Measurements from ENCODE around the gene PFDN6. TPM values are rescaled to one million over a fixed set of nuclear protein-coding genes. Genes with fewer than 3 reads are reported as not detected.

PFDN6 gene
- total RNA-seq, 1 experiment from 2014 or later: 54.7 TPM

GRCh38 chr6:33314515-33314942 lies 25.1 kb downstream of the PFDN6 start:
- Mint-ChIP-seq H3K9me3 (ENCODE audit: unreplicated experiment) (no peaks in the 10 kb centered on the region), H3K27ac (ENCODE audit: low read depth, unreplicated experiment) (peak overlapping the region; percentile 99), H3K36me3 (ENCODE audit: insufficient read depth, unreplicated experiment) (peaks cover 81% of the 10 kb centered on the region), H3K4me1 (ENCODE audit: insufficient read depth, unreplicated experiment) (peaks cover 43% of the 10 kb centered on the region), H3K4me3 (ENCODE audit: unreplicated experiment) (peak overlapping the region; percentile 96), H3K27me3 (ENCODE audit: insufficient read depth, unreplicated experiment) (no peaks in the 10 kb centered on the region)
- intact Hi-C loops (cut with micrococcal nuclease): no loop called here
- DNase-seq (ENCODE audit: unreplicated experiment): peak; percentile 83
- CTCF ChIA-PET: interaction anchor here (0.7 to 1.5 kb wide), 2 partner anchors 49 to 76 kb away, joined by 4 to 5 read pairs; no protein-coding TSS in a partner anchor
- TF ChIP-seq CTCF (IDR thresholded peaks at IDR 0.05; ENCODE audit: unreplicated experiment): no peak
- POLR2A ChIA-PET: no interaction called here
- BruUV-seq (replicated peaks): no TSS peak

GRCh38 chr6:33314943-33315792 lies 25.8 kb downstream of the PFDN6 start:
- H3K4me3 Mint-ChIP-seq (ENCODE audit: unreplicated experiment): peak overlapping the region; percentile 96
- H3K27ac Mint-ChIP-seq (ENCODE audit: low read depth, unreplicated experiment): peak overlapping the region; percentile 99
- peaks cover 50% of the 10 kb centered on the region for H3K4me1 Mint-ChIP-seq (ENCODE audit: insufficient read depth, unreplicated experiment)
- TF ChIP-seq CTCF (IDR thresholded peaks at IDR 0.05; ENCODE audit: unreplicated experiment): no peak
- peaks cover 81% of the 10 kb centered on the region for H3K36me3 Mint-ChIP-seq (ENCODE audit: insufficient read depth, unreplicated experiment)
- peak; percentile 16 for DNase-seq (ENCODE audit: unreplicated experiment)
- no TSS peak for BruUV-seq (replicated peaks)
- intact Hi-C loops (cut with micrococcal nuclease): no loop called here
- no peaks in the 10 kb centered on the region for H3K27me3 Mint-ChIP-seq (ENCODE audit: insufficient read depth, unreplicated experiment)
- no peaks in the 10 kb centered on the region for H3K9me3 Mint-ChIP-seq (ENCODE audit: unreplicated experiment)
- CTCF ChIA-PET: interaction anchor here (0.7 to 1.5 kb wide), 2 partner anchors 50 to 76 kb away, joined by 4 to 5 read pairs; no protein-coding TSS in a partner anchor
- POLR2A ChIA-PET: interaction anchor here (1.5 kb wide), 1 partner anchor 61 kb away, joined by 6 read pairs; no protein-coding TSS in a partner anchor

GRCh38 chr6:33315793-33316602 lies 26.6 kb downstream of the PFDN6 start:
- H3K4me3 Mint-ChIP-seq (ENCODE audit: unreplicated experiment): peak overlapping the region; percentile 96
- H3K36me3 Mint-ChIP-seq (ENCODE audit: insufficient read depth, unreplicated experiment): peaks cover 81% of the 10 kb centered on the region
- no peak for TF ChIP-seq CTCF (IDR thresholded peaks at IDR 0.05; ENCODE audit: unreplicated experiment)
- no peaks in the 10 kb centered on the region for H3K9me3 Mint-ChIP-seq (ENCODE audit: unreplicated experiment)
- POLR2A ChIA-PET: interaction anchor here (1.5 to 3.0 kb wide), 2 partner anchors 17 to 60 kb away, joined by 6 to 30 read pairs; partner anchors contain the start of gene RGL2
- H3K4me1 Mint-ChIP-seq (ENCODE audit: insufficient read depth, unreplicated experiment): peaks cover 58% of the 10 kb centered on the region
- CTCF ChIA-PET: interaction anchor here (0.7 to 1.5 kb wide), 2 partner anchors 24 to 75 kb away, joined by 3 to 4 read pairs; no protein-coding TSS in a partner anchor
- intact Hi-C loops (cut with micrococcal nuclease): no loop called here
- H3K27me3 Mint-ChIP-seq (ENCODE audit: insufficient read depth, unreplicated experiment): no peaks in the 10 kb centered on the region
- no peak for DNase-seq (ENCODE audit: unreplicated experiment)
- no TSS peak for BruUV-seq (replicated peaks)
- no peak overlapping the region for H3K27ac Mint-ChIP-seq (ENCODE audit: low read depth, unreplicated experiment)

All from MCF 10A (cell line).